K562 treated with DMSO at 1 percent for 4 hours (cell line): ENCODE measurements around the gene E2F2. TPM values are rescaled to one million over a fixed set of nuclear protein-coding genes. Genes with fewer than 3 reads are reported as not detected.

ENCODE experiments used
- total RNA-seq: library from RNA; unstranded; fragments of 300-600 nt; gene quantifications from 2 replicates; pipeline ENCODE4 v1.2.3, GENCODE V29; 2022; ENCODE audit not compliant: insufficient read depth

E2F2 gene, protein sequence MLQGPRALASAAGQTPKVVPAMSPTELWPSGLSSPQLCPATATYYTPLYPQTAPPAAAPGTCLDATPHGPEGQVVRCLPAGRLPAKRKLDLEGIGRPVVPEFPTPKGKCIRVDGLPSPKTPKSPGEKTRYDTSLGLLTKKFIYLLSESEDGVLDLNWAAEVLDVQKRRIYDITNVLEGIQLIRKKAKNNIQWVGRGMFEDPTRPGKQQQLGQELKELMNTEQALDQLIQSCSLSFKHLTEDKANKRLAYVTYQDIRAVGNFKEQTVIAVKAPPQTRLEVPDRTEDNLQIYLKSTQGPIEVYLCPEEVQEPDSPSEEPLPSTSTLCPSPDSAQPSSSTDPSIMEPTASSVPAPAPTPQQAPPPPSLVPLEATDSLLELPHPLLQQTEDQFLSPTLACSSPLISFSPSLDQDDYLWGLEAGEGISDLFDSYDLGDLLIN
- 11.7 and 12.4 TPM in 2 replicates for total RNA-seq

GRCh38 chr1:23530747-23531561, at the start of gene E2F2:
E2F2 (minus strand) TSS chr1:23531233; CDS start chr1:23530793, 440 bp downstream.

GRCh38 chr1:23559136-23559984, 28.3 kb upstream of the E2F2 start, which contains the start of gene ID3:
ID3 (minus strand) TSS chr1:23559501; CDS start chr1:23559426, 75 bp downstream.

DNA sequence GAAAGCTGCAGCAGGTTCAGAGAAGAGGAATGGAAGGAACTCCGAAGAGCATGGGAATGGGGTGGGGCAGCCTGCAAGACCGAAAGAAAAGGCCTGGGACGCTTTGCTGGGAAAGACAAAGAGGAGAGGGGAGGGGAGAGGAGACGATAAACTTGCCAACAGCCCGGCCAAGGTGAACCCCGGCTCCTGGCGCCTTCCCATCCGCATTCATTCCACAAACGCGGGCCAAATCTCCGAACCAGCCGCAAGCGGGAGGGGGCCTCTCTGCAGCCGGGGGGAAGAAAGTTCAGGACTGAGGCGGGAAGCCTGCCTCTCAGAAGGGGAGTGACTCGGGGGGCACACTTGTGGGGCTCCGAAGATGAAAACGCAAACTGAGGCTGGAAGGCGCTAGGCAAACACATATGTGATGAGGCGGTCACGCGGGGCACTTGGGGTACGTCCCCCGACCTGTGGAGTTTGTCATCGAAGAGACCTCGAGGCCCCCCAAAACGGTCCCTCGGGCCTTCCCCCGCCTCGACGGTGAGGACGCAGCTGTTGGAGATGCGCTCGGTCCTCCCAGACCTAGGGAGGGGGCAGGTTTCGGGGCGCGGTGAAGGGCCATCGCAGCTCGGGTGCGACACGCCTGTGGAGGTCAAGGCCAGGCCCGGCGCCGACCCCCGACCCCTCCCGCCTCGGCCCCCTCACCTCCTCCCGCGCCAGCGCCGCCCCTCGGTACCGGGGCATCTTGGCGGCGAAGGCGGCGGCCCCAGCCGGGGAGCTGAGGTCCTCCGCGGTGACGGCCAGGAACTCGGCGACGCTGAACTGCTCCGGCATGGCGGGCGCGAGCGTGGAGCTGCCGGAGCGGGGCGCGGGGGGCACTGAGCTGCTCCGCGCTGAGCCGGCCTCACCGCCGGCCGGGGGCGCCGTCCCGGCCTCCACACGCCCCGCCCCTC, 47.4 kb downstream of the E2F2 start, which contains the start of gene ASAP3:
Gene ASAP3 (minus strand): TSS at position 859 of the 932 bp plus-strand sequence. CDS start 46 bp downstream, at position 813.

Other genes starting within 250 kb of the E2F2 start
- 76.1 and 88.5 TPM in 2 replicates for gene HNRNPR, start 186.9 kb downstream of the E2F2 start, total RNA-seq
- 6.2 and 7.2 TPM in 2 replicates for gene ZNF436, start 161.4 kb downstream of the E2F2 start, total RNA-seq
- 0.90 and 3.2 TPM in 2 replicates for gene TCEA3, start 106.5 kb downstream of the E2F2 start, total RNA-seq
- gene ASAP3, start 47.1 kb downstream of the E2F2 start, total RNA-seq, result 36.6 and 38.2 TPM in 2 replicates
- gene ID3, start 28.3 kb upstream of the E2F2 start, total RNA-seq, result 227 and 254 TPM in 2 replicates
- gene RPL11, start 160.6 kb upstream of the E2F2 start, total RNA-seq, result 4,131 and 4,270 TPM in 2 replicates
- 14.8 and 16.6 TPM in 2 replicates for gene ELOA, start 212.2 kb upstream of the E2F2 start, total RNA-seq
- gene PITHD1, start 247.2 kb upstream of the E2F2 start, total RNA-seq, result 140 and 154 TPM in 2 replicates